GM18519 (cell line): ENCODE results near the gene CEP295NL.
"Not testable (repeated sequence)": the region's sequence is repeated elsewhere in the genome, so short reads cannot be mapped to it uniquely, and the experiment has no call there.

Experiments used
- ATAC-seq: cut with Tn5 transposase; IDR thresholded peaks from one replicate; pipeline ENCODE4 v1.9.1; 2021; ENCODE audit warnings: mild to moderate bottlenecking, moderate library complexity; ENCODE audit not compliant: unreplicated experiment, low FRiP score

Gene CEP295NL

GRCh38 chr17:78929908-78930775 is 27.1 kb upstream of the CEP295NL start:
- ATAC-seq, result no peak

GRCh38 chr17:78925662-78926555 is 22.9 kb upstream of the CEP295NL start:
- ATAC-seq, result no peak

- no peak for ATAC-seq
Observed at GRCh38 chr17:78925234-78925633, 22.2 kb upstream of the CEP295NL start, which contains the start of gene TIMP2. Gene TIMP2 (minus strand): TSS chr17:78925387. CDS start chr17:78925088, 299 bp downstream.

GRCh38 chr17:78924481-78925151 is 21.6 kb upstream of the CEP295NL start:
- ATAC-seq, result no peak

- no peak for ATAC-seq
Observed at GRCh38 chr17:78923660-78924453, 20.9 kb upstream of the CEP295NL start.

- ATAC-seq, result no peak
Observed at GRCh38 chr17:78922816-78923498, 20.0 kb upstream of the CEP295NL start.

- no peak for ATAC-seq
Observed at GRCh38 chr17:78921437-78921971, 18.5 kb upstream of the CEP295NL start.

GRCh38 chr17:78920528-78920927 is 17.5 kb upstream of the CEP295NL start:
- no peak for ATAC-seq

- ATAC-seq, result no peak
Observed at GRCh38 chr17:78919861-78920450, 17.0 kb upstream of the CEP295NL start.

GRCh38 chr17:78918979-78919378 is 16.0 kb upstream of the CEP295NL start:
- ATAC-seq, result no peak

GRCh38 chr17:78917451-78918275 is 14.7 kb upstream of the CEP295NL start:
- ATAC-seq, result no peak

GRCh38 chr17:78915872-78916632 is 13.1 kb upstream of the CEP295NL start:
- no peak for ATAC-seq

- ATAC-seq, result no peak
Observed at GRCh38 chr17:78913115-78913514, 10.1 kb upstream of the CEP295NL start.

GRCh38 chr17:78912082-78912481 is 9.1 kb upstream of the CEP295NL start:
- ATAC-seq, result no peak

GRCh38 chr17:78911543-78911942 is 8.5 kb upstream of the CEP295NL start:
- not testable (repeated sequence) for ATAC-seq

GRCh38 chr17:78910497-78911284 is 7.7 kb upstream of the CEP295NL start:
- ATAC-seq, result no peak
